WTC11 (cell line): ENCODE results near the gene SNX20. TPM values are rescaled to one million over a fixed set of nuclear protein-coding genes. Genes with fewer than 3 reads are reported as not detected.

ENCODE experiments used
- ATAC-seq: fragments of 200-7000 bp; cut with Tn5 transposase; 2 replicates; pipeline ENCODE4 v1.10.0; 2021; ENCODE audit warnings: mild to moderate bottlenecking, moderate library complexity
- CTCF ChIA-PET: fragments of 300-600 bp; sonication (Branson Sonifier 250); formaldehyde crosslinking; loops from one replicate; lab custom pipeline; 2021; ENCODE audit warnings: antibody characterized with exemption; lab: Charles Lee
- POLR2A ChIA-PET: fragments of 350-600 bp; sonication (Branson Sonifier 250); formaldehyde crosslinking; loops from one replicate; lab custom pipeline; 2021; ENCODE audit warnings: antibody characterized with exemption; lab: Charles Lee
- DNase-seq: peaks from one replicate; pipeline ENCODE4 v3.0.0; 2021; ENCODE audit warnings: low spot score
- H3K27ac Mint-ChIP-seq: 2 replicates; pipeline ENCODE4 v1.8.0; 2021; ENCODE audit warnings: mixed read lengths
- H3K27me3 Mint-ChIP-seq: 2 replicates; pipeline ENCODE4 v1.8.0; 2021; ENCODE audit warnings: low read depth, mild to moderate bottlenecking, moderate library complexity, mixed read lengths
- H3K36me3 Mint-ChIP-seq: 2 replicates; pipeline ENCODE4 v1.8.0; 2021; ENCODE audit warnings: mixed read lengths
- H3K4me1 Mint-ChIP-seq: 2 replicates; pipeline ENCODE4 v1.8.0; 2022; ENCODE audit warnings: mixed read lengths
- H3K4me3 Mint-ChIP-seq: 2 replicates; pipeline ENCODE4 v1.8.0; 2021; ENCODE audit warnings: mild to moderate bottlenecking, moderate library complexity, mixed read lengths
- H3K9me3 Mint-ChIP-seq: 2 replicates; pipeline ENCODE4 v1.8.0; 2021; ENCODE audit warnings: mixed read lengths
- ARID4B ChIP-seq: sonication (generic); formaldehyde crosslinking; IDR thresholded peaks from 2 replicates; pipeline ENCODE4 v1.8.0; 2023; ENCODE audit warnings: missing genetic modification reagents, mild to moderate bottlenecking, borderline replicate concordance
- CREM ChIP-seq: sonication (generic); formaldehyde crosslinking; IDR thresholded peaks from 2 replicates; pipeline ENCODE4 v1.8.1; 2022; ENCODE audit warnings: mild to moderate bottlenecking, missing genetic modification reagents, moderate library complexity
- CTCF ChIP-seq: fragments of 200-600 bp; IDR thresholded peaks from 2 replicates; pipeline ENCODE4 v1.8.0; 2022; ENCODE audit warnings: antibody characterized with exemption
- E2F4 ChIP-seq: sonication (generic); formaldehyde crosslinking; IDR thresholded peaks from 2 replicates; pipeline ENCODE4 v1.8.1; 2022; ENCODE audit warnings: low read depth, mild to moderate bottlenecking, moderate library complexity, missing genetic modification reagents, borderline replicate concordance
- ERG ChIP-seq: fragments of 250-450 bp; sonication (Bioruptor Pico); IDR thresholded peaks from 2 replicates; pipeline ENCODE4 v1.8.0; 2021; ENCODE audit warnings: mild to moderate bottlenecking
- GTF2I ChIP-seq: fragments of 250-450 bp; sonication (Bioruptor Pico); conservative IDR thresholded peaks from 2 replicates; pipeline ENCODE4 v1.4.0; 2021; ENCODE audit warnings: mild to moderate bottlenecking
- IRF1 ChIP-seq: sonication (generic); formaldehyde crosslinking; IDR thresholded peaks from 2 replicates; pipeline ENCODE4 v1.8.0; 2023; ENCODE audit warnings: missing genetic modification reagents
- IRF2 ChIP-seq: sonication (generic); formaldehyde crosslinking; IDR thresholded peaks from 2 replicates; pipeline ENCODE4 v1.8.0; 2022; ENCODE audit warnings: low read depth, missing genetic modification reagents, borderline replicate concordance
- JAZF1 ChIP-seq: fragments of 250-450 bp; sonication (Bioruptor Pico); IDR thresholded peaks from 2 replicates; pipeline ENCODE4 v1.9.0; 2021; ENCODE audit warnings: moderate library complexity, mild to moderate bottlenecking, inconsistent platforms
- KAT7 ChIP-seq: sonication (generic); formaldehyde crosslinking; IDR thresholded peaks from 2 replicates; pipeline ENCODE4 v1.8.1; 2023; ENCODE audit warnings: missing genetic modification reagents, mild to moderate bottlenecking, borderline replicate concordance
- MLX ChIP-seq: sonication (generic); formaldehyde crosslinking; IDR thresholded peaks from 2 replicates; pipeline ENCODE4 v1.8.1; 2023; ENCODE audit warnings: mild to moderate bottlenecking, missing genetic modification reagents, moderate library complexity
- MXD4 ChIP-seq: fragments of 250-450 bp; sonication (Bioruptor Pico); IDR thresholded peaks from 2 replicates; pipeline ENCODE4 v1.8.0; 2021; ENCODE audit warnings: mild to moderate bottlenecking, moderate library complexity, borderline replicate concordance
- NR2C2 ChIP-seq: sonication (generic); formaldehyde crosslinking; IDR thresholded peaks from 2 replicates; pipeline ENCODE4 v1.8.0; 2022; ENCODE audit warnings: mild to moderate bottlenecking, missing genetic modification reagents
- PRRX2 ChIP-seq: fragments of 250-450 bp; sonication (Bioruptor Pico); IDR thresholded peaks from 2 replicates; pipeline ENCODE4 v1.8.0; 2021; ENCODE audit warnings: mild to moderate bottlenecking
- RELA ChIP-seq: sonication (generic); formaldehyde crosslinking; IDR thresholded peaks from 2 replicates; pipeline ENCODE4 v1.8.1; 2022; ENCODE audit warnings: missing genetic modification reagents, mild to moderate bottlenecking, borderline replicate concordance
- RORB ChIP-seq: fragments of 250-450 bp; sonication (Bioruptor Pico); IDR thresholded peaks from 2 replicates; pipeline ENCODE4 v1.9.0; 2021; ENCODE audit warnings: mild to moderate bottlenecking
- STAT6 ChIP-seq: sonication (generic); formaldehyde crosslinking; conservative IDR thresholded peaks from 2 replicates; pipeline ENCODE4 v1.8.1; 2023; ENCODE audit warnings: mild to moderate bottlenecking, low read depth, missing genetic modification reagents, moderate library complexity
- USF2 ChIP-seq: sonication (generic); formaldehyde crosslinking; IDR thresholded peaks from 2 replicates; pipeline ENCODE4 v1.8.1; 2023; ENCODE audit warnings: mild to moderate bottlenecking, missing genetic modification reagents, moderate library complexity
- ZNF121 ChIP-seq: sonication (generic); formaldehyde crosslinking; IDR thresholded peaks from 2 replicates; pipeline ENCODE4 v1.8.0; 2023; ENCODE audit warnings: missing genetic modification reagents
- ZNF232 ChIP-seq: sonication (generic); formaldehyde crosslinking; IDR thresholded peaks from 2 replicates; pipeline ENCODE4 v1.8.0; 2022; ENCODE audit warnings: mild to moderate bottlenecking, missing genetic modification reagents
- total RNA-seq: library from RNA; stranded (reverse); gene quantifications from 3 replicates; pipeline ENCODE4 v1.2.3, GENCODE V29; 2021

SNX20 gene
- total RNA-seq, 1 experiment from 2014 or later: not detected

- Mint-ChIP-seq H3K4me3 (no peak overlapping the region), H3K27ac (no peak overlapping the region), H3K9me3 (no peaks in the 10 kb centered on the region), H3K36me3 (no peaks in the 10 kb centered on the region), H3K27me3 (no peaks in the 10 kb centered on the region), H3K4me1 (no peaks in the 10 kb centered on the region)
- no peak for DNase-seq
- CTCF ChIA-PET: interaction anchor here (1.2 to 3.7 kb wide), 3 partner anchors 7 to 19 kb away, joined by 4 to 22 read pairs (median 5); no protein-coding TSS in a partner anchor
- TF ChIP-seq MXD4 (no peak), MLX (CRISPR knock-in tag) (no peak), RORB (CRISPR knock-in tag) (no peak), IRF1 (no peak), ERG (CRISPR knock-in tag) (no peak), PRRX2 (CRISPR knock-in tag) (no peak), IRF2 (CRISPR knock-in tag) (no peak), GTF2I (no peak), STAT6 (no peak), JAZF1 (CRISPR knock-in tag) (no peak), E2F4 (CRISPR knock-in tag) (no peak), USF2 (CRISPR knock-in tag) (no peak), ARID4B (CRISPR knock-in tag) (no peak), CTCF (no peak), NR2C2 (no peak), RELA (CRISPR knock-in tag) (no peak), ZNF232 (no peak), KAT7 (no peak), ZNF121 (CRISPR knock-in tag) (no peak), CREM (no peak)
- ATAC-seq: no peak
- POLR2A ChIA-PET: no interaction called here
These were observed 3.8 kb upstream of the SNX20 start for GRCh38 chr16:50684823-50685461.
